Right forelimb (tissue), 1 donor: ENCODE data around the gene FBXO22.
"Not testable (repeated sequence)": the region's sequence is repeated elsewhere in the genome, so short reads cannot be mapped to it uniquely, and the experiment has no call there.

Experiments
- DNase-seq: peaks from one replicate; pipeline ENCODE4 v3.0.0-alpha.2; 2018

Gene FBXO22

GRCh38 chr15:75921732-75922703 lies 18.3 kb downstream of the FBXO22 start:
- DNase-seq: no peak

- no peak for DNase-seq
Observed at GRCh38 chr15:75923756-75924155, 20.1 kb downstream of the FBXO22 start.

DNA sequence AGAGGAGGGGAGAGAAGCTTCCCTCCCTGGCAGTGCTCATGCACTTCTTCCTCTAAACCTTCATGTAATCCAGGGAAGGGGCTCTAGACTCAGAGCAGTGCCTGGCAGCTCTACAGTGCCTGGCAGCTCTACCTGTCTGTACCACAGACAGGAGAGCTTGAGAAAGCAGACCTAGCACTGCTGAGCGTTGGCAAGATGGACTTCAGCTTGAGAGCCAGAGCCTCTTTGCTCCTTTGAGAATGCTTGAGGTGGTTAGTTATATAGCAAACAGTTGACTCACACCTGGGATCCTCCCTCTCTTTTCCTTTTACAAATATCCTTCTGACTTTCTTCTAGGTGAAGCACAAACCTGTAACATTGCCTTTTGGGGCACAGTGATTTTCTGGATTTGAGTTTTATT lies 20.9 kb downstream of the FBXO22 start:
- no peak for DNase-seq

GRCh38 chr15:75925440-75925839 lies 21.8 kb downstream of the FBXO22 start:
- DNase-seq: no peak

DNA sequence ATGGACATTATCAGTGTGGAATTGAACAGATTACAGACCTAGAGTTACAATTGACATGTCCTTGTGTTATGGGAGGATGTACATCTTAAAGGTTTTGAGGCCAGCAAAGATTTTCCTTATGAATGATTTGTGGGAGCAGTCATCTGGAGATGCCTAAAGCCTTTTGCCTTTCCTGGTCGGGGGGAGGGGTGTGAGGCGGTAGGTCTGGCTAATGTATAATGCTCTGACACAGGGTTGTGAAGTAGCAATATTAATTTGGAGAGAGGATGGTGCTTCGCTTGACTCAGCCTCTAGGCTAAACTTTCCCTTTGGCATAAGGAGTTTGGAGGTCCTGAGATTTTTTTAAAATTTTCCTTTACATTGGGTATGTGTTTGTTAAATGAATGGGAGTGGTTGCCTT lies 23.3 kb downstream of the FBXO22 start:
- no peak for DNase-seq

GRCh38 chr15:75927601-75928000 lies 23.9 kb downstream of the FBXO22 start:
- DNase-seq: no peak

- DNase-seq: no peak
Observed at GRCh38 chr15:75928680-75929608, 25.3 kb downstream of the FBXO22 start.

DNA sequence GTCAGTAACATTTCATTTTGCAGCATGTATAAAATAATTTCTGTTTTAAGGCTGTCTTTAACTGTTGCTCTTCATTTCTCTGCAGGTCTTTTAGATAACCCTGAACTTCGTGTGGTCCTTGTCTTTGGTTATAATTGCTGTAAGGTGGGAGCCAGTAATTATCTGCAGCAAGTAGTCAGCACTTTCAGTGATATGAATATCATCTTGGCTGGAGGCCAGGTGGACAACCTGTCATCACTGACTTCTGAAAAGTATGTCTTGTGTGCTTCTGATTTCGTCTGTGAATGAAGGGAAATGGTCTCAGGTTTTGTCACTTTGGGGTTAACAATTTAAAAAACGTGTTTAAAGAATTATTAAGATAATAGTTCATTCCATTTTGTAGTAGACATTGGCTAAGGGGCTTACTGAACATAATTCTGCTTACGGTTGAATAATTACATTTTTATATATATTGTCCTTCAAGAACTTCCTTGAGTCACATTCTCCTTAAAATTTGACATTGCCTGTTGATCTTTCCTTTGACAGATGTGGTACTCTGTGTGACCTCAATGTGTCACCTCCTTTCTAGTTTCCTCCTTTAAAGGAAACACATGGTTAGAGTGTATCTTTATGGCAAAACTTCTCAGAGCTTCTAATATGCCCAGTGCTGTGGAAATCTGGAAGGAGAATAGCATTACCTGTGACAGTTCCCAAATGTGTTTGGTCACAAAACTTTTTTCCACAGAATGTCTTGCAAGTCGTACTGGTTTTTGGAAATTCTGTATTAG lies 26.3 kb downstream of the FBXO22 start:
- DNase-seq: no peak

GRCh38 chr15:75930866-75931265 lies 27.2 kb downstream of the FBXO22 start:
- DNase-seq: no peak

DNA sequence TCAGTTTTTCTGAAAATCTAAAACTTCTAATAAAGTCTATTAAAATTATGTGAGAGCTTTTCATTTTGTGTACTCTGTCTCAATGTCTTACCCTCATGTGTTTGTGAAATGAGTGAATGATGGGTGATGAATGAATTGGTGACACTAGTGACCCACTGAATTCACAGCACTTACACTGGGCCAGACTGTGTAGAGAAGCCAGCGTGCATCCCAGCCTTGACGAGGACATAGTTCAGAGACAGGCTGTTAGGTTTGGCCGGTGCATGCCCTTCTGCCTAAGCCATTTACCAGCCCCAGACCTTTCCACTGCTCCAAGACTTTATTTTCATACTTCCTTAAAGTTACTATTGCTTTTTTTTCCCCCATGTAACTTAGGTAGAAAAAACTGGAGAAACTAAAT lies 38.8 kb downstream of the FBXO22 start:
- DNase-seq: no peak

- DNase-seq: no peak
Observed at GRCh38 chr15:75943246-75943645, 39.6 kb downstream of the FBXO22 start.

DNA sequence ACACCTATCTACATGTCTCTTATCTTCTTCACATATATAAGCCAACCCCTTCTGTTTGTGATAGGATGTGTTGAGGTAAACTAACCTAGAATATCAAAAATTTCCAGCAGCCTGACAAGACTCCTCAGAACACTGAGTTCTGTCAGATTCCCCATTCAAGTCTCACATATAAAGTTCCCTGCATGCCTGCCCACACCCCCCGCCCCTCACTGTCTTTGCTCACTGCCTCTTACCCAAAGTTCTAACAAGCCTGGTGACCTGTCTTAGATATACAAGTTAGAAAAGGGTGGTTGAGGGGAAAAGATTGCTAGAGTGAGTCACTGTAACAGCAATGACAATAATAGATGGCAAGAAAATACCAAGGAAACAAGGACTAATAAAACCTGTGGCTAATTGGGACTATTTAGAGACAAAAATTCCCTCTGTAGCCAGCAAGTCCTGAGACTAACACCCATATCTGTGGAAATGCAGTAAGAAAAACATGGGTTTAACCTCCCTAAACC lies 40.1 kb downstream of the FBXO22 start:
- no peak for DNase-seq

DNA sequence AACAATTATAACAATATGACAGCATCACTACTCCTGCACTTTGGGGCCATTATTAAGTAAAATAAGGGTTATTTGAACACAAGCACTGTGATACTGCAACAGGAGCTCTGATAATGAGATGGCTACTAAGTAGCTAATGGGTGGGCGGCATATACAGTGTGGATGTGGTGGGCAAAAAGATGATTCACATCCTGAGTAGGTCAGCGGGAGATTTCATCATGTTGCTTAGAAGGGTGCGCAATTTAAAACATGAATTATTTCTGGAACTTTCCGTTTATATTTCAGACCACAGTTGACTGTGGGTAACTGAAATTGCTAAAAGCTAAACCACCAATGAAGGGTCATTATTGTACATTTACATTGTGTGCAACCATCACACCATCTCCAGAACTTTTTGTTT lies 42.3 kb downstream of the FBXO22 start:
- DNase-seq: no peak

DNA sequence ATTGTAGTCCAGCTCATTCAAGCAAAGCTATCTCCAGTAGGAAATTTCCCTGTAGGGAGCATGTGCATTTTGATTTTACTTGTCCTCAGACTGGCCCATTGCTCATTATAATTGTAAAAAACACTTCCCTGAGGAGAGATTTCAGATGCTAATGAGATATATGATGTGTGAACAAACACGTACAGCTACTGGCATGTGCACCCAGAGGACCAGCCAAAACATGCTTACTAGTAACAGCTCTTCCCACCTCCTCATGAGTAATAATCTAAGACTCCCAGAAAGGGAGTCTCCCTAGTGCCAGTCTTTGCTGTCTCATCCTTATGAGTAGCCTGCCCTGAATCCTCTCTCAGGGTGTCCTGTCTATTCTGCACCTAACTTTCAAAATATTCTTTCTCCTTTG lies 43.4 kb downstream of the FBXO22 start:
- DNase-seq: no peak

- no peak for DNase-seq
Observed at GRCh38 chr15:75948761-75949296, 45.2 kb downstream of the FBXO22 start.

GRCh38 chr15:75952525-75952924 lies 48.8 kb downstream of the FBXO22 start:
- DNase-seq: no peak

GRCh38 chr15:75955720-75956119 lies 52.0 kb downstream of the FBXO22 start:
- no peak for DNase-seq

GRCh38 chr15:75961331-75961730 lies 57.7 kb downstream of the FBXO22 start:
- no peak for DNase-seq

GRCh38 chr15:75966073-75966472 lies 62.4 kb downstream of the FBXO22 start:
- no peak for DNase-seq

DNA sequence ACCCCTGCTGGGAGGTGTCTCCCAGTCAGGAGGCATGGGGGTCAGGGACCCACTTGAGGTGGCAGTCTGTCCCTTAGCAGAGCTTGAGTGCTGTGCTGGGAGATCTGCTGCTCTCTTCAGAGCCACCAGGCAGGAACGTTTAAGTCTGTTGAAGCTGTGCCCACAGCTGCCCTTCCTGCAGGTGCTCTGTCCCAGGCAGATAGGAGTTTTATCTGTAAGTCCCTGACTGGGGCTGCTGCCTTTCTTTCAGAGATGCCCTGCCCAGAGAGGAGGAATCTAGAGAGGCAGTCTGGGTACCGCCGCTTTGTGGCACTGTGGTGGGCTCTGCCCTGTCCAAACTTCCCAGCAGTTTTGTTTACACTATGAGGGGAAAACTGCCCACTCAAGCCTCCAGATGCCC lies 73.1 kb downstream of the FBXO22 start:
- not testable (repeated sequence) for DNase-seq

GRCh38 chr15:75981149-75981815 lies 77.6 kb downstream of the FBXO22 start:
- DNase-seq: no peak

- DNase-seq: no peak
Observed at GRCh38 chr15:75982468-75982867, 78.8 kb downstream of the FBXO22 start.
